Activated B cell treated with CpG ODN at 0.5 μM for 24 hours (primary cell): ENCODE data around the gene RPS6KA1. TPM values are rescaled to one million over a fixed set of nuclear protein-coding genes. Genes with fewer than 3 reads are reported as not detected.

ENCODE experiments used
- ATAC-seq: fragments of 200-7000 bp; cut with Tn5 transposase; one replicate; pipeline ENCODE4 v1.10.0; 2021; ENCODE audit warnings: low read depth, mild to moderate bottlenecking, moderate library complexity
- CTCF ChIA-PET: fragments of 350-600 bp; sonication (Branson Sonifier 250); formaldehyde crosslinking; loops from one replicate; lab custom pipeline; 2021; ENCODE audit warnings: antibody characterized with exemption; lab: Charles Lee
- POLR2A ChIA-PET: fragments of 350-600 bp; sonication (Branson Sonifier 250); formaldehyde crosslinking; loops from one replicate; lab custom pipeline; 2021; ENCODE audit warnings: antibody characterized with exemption; lab: Charles Lee
- DNase-seq: peaks from one replicate; pipeline ENCODE4 v3.0.0; 2022
- H3K27ac Mint-ChIP-seq: one replicate; pipeline ENCODE4 v1.8.0; 2020; ENCODE audit warnings: mixed read lengths
- H3K27me3 Mint-ChIP-seq: one replicate; pipeline ENCODE4 v1.8.0; 2021; ENCODE audit warnings: mixed read lengths
- H3K36me3 Mint-ChIP-seq: one replicate; pipeline ENCODE4 v1.8.0; 2021; ENCODE audit warnings: low read depth, mixed read lengths
- H3K4me1 Mint-ChIP-seq: one replicate; pipeline ENCODE4 v1.8.0; 2021; ENCODE audit warnings: mixed read lengths
- H3K4me3 Mint-ChIP-seq: one replicate; pipeline ENCODE4 v1.8.0; 2020; ENCODE audit warnings: mild to moderate bottlenecking, mixed read lengths
- H3K9me3 Mint-ChIP-seq: one replicate; pipeline ENCODE4 v1.8.0; 2020; ENCODE audit warnings: mixed read lengths
- intact Hi-C: fragments of 100-400 bp; cut with micrococcal nuclease; formaldehyde crosslinking; loops from one replicate; pipeline ENCODE4 v1.15.1; 2024
- total RNA-seq: library from RNA; stranded (reverse); gene quantifications from 2 replicates; pipeline ENCODE4 v1.2.3, GENCODE V29; 2022
- TF ChIP-seq, protein P1 (sequence below): fragments of 200-600 bp; IDR thresholded peaks from one replicate; pipeline ENCODE4 v1.8.0; 2022; ENCODE audit warnings: antibody characterized with exemption, mild to moderate bottlenecking

The RPS6KA1 gene
- total RNA-seq, 1 donor from 2014 or later, result 150 TPM

DNA sequence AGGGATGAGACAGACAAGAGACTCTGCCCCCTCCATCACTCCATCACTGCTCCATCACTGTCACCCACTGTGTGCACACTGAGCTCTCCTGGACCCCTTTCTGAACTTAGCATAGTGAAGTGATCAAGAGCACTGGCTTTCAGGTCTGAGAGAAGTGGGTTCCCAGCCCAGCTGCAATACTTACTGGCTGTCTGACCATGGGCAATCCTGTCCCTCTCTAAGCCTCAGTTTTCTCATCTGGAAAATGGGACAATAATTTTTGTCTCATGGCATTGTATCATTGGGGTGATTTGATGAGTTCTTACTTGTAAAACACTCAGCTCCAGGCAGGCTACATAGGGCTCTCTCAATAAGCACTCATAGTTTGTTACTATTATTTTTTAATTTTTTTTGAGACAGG is 7.5 kb upstream of the RPS6KA1 start:
- intact Hi-C loops, result no loop called here
- POLR2A ChIA-PET, result no interaction called here

DNA sequence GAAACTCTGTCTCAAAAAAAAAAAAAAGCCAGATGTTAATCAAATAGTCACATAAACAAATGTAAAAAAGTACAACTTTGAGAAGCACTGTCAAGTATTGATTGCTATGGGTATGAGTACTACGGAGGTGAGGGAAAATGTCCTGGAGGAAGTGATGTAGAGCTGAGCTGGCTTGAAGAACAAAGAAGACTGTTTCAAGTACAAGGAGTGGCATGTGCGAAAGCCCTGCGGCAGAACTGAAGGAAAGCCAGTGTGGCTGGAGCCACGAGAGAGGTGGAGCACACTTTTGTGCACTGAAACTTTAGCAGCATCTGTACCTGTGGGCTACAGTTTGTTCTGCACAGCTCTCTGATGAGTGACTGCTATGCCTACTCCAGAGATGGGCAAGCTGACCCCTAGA is 5.4 kb upstream of the RPS6KA1 start:
- H3K27me3 Mint-ChIP-seq, result peaks cover 11% of the 10 kb centered on the region
- H3K9me3 Mint-ChIP-seq, result no peaks in the 10 kb centered on the region
- H3K4me1 Mint-ChIP-seq, result peaks cover 2% of the 10 kb centered on the region
- intact Hi-C loops, result no loop called here
- no peak overlapping the region for H3K4me3 Mint-ChIP-seq
- CTCF ChIA-PET, result interaction anchor here (1.2 kb wide), 1 partner anchor 17 kb away, joined by 4 read pairs; no protein-coding TSS in a partner anchor
- DNase-seq (no peak), ATAC-seq (no peak)
- no peak overlapping the region for H3K27ac Mint-ChIP-seq
- POLR2A ChIA-PET, result interaction anchor here (0.5 to 1.1 kb wide), 2 partner anchors 11 to 28 kb away, joined by 3 read pairs; no protein-coding TSS in a partner anchor
- TF ChIP-seq, protein P1, sequence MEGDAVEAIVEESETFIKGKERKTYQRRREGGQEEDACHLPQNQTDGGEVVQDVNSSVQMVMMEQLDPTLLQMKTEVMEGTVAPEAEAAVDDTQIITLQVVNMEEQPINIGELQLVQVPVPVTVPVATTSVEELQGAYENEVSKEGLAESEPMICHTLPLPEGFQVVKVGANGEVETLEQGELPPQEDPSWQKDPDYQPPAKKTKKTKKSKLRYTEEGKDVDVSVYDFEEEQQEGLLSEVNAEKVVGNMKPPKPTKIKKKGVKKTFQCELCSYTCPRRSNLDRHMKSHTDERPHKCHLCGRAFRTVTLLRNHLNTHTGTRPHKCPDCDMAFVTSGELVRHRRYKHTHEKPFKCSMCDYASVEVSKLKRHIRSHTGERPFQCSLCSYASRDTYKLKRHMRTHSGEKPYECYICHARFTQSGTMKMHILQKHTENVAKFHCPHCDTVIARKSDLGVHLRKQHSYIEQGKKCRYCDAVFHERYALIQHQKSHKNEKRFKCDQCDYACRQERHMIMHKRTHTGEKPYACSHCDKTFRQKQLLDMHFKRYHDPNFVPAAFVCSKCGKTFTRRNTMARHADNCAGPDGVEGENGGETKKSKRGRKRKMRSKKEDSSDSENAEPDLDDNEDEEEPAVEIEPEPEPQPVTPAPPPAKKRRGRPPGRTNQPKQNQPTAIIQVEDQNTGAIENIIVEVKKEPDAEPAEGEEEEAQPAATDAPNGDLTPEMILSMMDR, result no peak
- H3K36me3 Mint-ChIP-seq, result no peaks in the 10 kb centered on the region

More for the DNA sequence above, 7.5 kb upstream of the RPS6KA1 start:
- no peak for ATAC-seq
- no peak for DNase-seq
- no peaks in the 10 kb centered on the region for H3K4me1 Mint-ChIP-seq
- peaks cover 11% of the 10 kb centered on the region for H3K27me3 Mint-ChIP-seq
- CTCF ChIA-PET, result no interaction called here
- TF ChIP-seq, protein P1, result no peak
- H3K9me3 Mint-ChIP-seq, result no peaks in the 10 kb centered on the region
- H3K27ac Mint-ChIP-seq, result no peak overlapping the region
- no peaks in the 10 kb centered on the region for H3K36me3 Mint-ChIP-seq
- no peak overlapping the region for H3K4me3 Mint-ChIP-seq

DNA sequence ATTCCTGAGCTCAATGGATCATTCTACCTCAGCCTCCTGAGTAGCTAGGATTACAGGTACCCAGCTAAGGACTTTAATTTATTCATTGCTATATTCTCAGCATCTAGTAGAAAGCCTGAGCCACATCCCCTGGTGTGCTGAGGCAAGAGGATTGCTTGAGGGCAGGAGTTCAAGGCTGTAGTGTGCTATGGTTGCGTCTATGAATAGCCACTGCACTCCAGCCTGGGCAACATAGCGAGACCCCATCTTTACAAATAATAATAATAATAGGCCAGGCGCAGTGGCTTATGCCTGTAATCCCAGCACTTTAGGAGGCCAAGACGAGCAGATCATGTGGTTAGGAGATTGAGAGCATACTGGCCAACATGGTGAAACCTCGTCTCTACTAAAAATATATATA is 3.3 kb upstream of the RPS6KA1 start:
- Mint-ChIP-seq H3K4me3 (no peak overlapping the region), H3K36me3 (no peaks in the 10 kb centered on the region), H3K4me1 (peaks cover 17% of the 10 kb centered on the region), H3K9me3 (no peaks in the 10 kb centered on the region), H3K27ac (no peak overlapping the region), H3K27me3 (peaks cover 11% of the 10 kb centered on the region)
- CTCF ChIA-PET, result no interaction called here
- intact Hi-C loops, result no loop called here
- POLR2A ChIA-PET, result no interaction called here
- no peak for DNase-seq
- TF ChIP-seq, protein P1, result no peak
- no peak for ATAC-seq

DNA sequence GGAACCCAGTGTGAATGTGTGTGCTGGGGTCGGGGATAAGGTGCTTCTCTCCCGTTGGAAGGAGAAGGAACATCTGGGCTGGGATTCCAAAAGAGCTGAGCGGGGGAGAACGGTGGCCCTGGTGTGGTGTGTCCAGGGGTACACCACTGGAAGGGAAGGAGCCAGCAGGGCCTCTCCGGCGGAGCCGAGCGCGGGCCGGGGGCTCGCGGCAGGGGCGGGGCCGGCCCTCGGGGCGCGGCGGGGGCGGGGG is 231 bp upstream of the RPS6KA1 start:
- ChIA-PET CTCF (interaction anchor here (1.3 to 3.3 kb wide), 5 partner anchors 8 to 29 kb away, joined by 5 to 15 read pairs (median 6); no protein-coding TSS in a partner anchor), POLR2A (interaction anchor here (0.6 to 3.5 kb wide), 5 partner anchors 9 to 467 kb away, joined by 3 to 33 read pairs (median 8); no protein-coding TSS in a partner anchor)
- Mint-ChIP-seq H3K27me3 (peaks cover 6% of the 10 kb centered on the region), H3K9me3 (no peaks in the 10 kb centered on the region), H3K27ac (peak overlapping the region; percentile 80), H3K36me3 (no peaks in the 10 kb centered on the region), H3K4me1 (peaks cover 27% of the 10 kb centered on the region), H3K4me3 (peak overlapping the region; percentile 90)
- ATAC-seq (no peak), DNase-seq (no peak)
- intact Hi-C loops, result loop anchor here (1.0 to 2.0 kb wide), 2 partner anchors 13 to 28 kb away; no protein-coding TSS in a partner anchor
- TF ChIP-seq, protein P1, result no peak

DNA sequence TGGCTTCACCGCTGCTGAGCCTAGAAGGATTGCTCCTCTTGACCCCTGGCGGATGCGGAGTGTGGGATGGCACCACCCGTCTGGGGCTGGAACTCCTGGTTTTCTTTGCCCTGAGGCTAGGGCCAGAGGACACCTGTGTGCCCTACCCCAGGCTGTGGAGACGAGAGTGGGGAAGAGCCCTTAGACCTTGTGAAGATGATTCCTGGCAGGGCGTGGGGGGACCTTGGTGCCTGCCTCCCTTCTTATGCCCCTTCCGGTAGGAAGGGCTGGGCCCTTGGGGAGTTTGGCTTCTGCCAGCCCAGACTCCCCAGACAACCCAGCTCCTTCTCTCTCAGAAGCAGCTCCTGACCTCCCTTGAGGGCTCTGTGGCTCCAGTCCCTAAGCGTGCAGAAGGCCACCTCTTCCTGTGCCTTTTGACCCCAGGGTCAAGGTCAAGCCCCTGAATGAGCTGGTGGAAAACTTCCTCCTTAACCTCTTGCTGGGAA is 891 bp downstream of the RPS6KA1 start:
- Mint-ChIP-seq H3K4me3 (peak overlapping the region; percentile 85), H3K4me1 (peaks cover 38% of the 10 kb centered on the region), H3K36me3 (no peaks in the 10 kb centered on the region), H3K27ac (no peak overlapping the region), H3K9me3 (no peaks in the 10 kb centered on the region), H3K27me3 (no peaks in the 10 kb centered on the region)
- ATAC-seq, result no peak
- no peak for DNase-seq
- CTCF ChIA-PET, result interaction anchor here (1.0 to 3.3 kb wide), 4 partner anchors 8 to 68 kb away, joined by 4 to 15 read pairs (median 6); no protein-coding TSS in a partner anchor
- TF ChIP-seq, protein P1, result no peak
- intact Hi-C loops, result loop anchor here (1.0 kb wide), 1 partner anchor 8 kb away; no protein-coding TSS in a partner anchor
- POLR2A ChIA-PET, result interaction anchor here (1.0 to 3.5 kb wide), 5 partner anchors 8 to 30 kb away, joined by 3 to 33 read pairs (median 8); no protein-coding TSS in a partner anchor
